ENCODE measurements around the gene ALPL. TPM values are rescaled to one million over a fixed set of nuclear protein-coding genes. Genes with fewer than 3 reads are reported as not detected.

ALPL gene
- polyA plus RNA-seq, 2 of the 4 experiments (the other 2 are of a cell fraction) = 0.06 to 0.31 TPM

DNA sequence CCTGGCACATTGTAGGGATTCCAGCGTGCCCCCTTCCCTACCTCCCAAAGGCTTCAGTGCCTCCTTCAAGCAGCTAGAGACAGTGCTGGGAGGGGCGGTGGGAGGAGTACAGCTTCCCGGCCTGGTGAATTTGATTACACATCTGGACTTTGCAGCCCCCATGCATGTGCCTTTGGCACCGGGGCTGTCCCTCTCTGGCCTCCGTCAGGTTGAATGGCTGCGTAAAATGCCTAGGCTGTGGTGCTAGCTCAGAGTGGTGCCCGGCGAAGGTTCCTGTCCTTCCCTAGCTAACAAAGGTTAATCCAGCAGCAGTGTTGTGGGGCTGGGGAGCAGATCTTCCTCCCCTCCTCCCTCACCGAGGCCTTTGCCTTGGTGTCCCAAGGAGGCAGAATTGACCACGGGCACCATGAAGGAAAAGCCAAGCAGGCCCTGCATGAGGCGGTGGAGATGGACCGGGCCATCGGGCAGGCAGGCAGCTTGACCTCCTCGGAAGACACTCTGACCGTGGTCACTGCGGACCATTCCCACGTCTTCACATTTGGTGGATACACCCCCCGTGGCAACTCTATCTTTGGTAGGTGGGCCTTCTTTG is 66.2 kb downstream of the ALPL start:
- no peak for ATAC-seq
- TF ChIP-seq MYC (IDR thresholded peaks at IDR 0.05; ENCODE audit: borderline replicate concordance, low read length) = no peak
- TF ChIP-seq GATA3 (IDR thresholded peaks at IDR 0.05; ENCODE audit: borderline replicate concordance) = no peak
- no peak for TF ChIP-seq HOXB5 (CRISPR knock-in tag; IDR thresholded peaks at IDR 0.05)
- TF ChIP-seq, protein P1, sequence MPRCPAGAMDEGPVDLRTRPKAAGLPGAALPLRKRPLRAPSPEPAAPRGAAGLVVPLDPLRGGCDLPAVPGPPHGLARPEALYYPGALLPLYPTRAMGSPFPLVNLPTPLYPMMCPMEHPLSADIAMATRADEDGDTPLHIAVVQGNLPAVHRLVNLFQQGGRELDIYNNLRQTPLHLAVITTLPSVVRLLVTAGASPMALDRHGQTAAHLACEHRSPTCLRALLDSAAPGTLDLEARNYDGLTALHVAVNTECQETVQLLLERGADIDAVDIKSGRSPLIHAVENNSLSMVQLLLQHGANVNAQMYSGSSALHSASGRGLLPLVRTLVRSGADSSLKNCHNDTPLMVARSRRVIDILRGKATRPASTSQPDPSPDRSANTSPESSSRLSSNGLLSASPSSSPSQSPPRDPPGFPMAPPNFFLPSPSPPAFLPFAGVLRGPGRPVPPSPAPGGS (IDR thresholded peaks at IDR 0.05) = no peak
- no peak for TF ChIP-seq CHD2 (IDR thresholded peaks at IDR 0.05; ENCODE audit: low read length, partially characterized antibody)
- TF ChIP-seq MAFK (IDR thresholded peaks at IDR 0.05; ENCODE audit: partially characterized antibody) = no peak
- TF ChIP-seq POLR2A (IDR thresholded peaks at IDR 0.05; ENCODE audit: low read length) = no peak
- TF ChIP-seq FOSL2 (IDR thresholded peaks at IDR 0.05) = no peak
- no peak for TF ChIP-seq FOSL2 (CRISPR knock-in tag; IDR thresholded peaks at IDR 0.05)
- no peak for TF ChIP-seq POLR2AphosphoS2 (conservative IDR thresholded peaks at IDR 0.05; ENCODE audit: low read length)
- peaks cover 11% of the 10 kb centered on the region for H3K4me1 ChIP-seq
- no peak for DNase-seq (ENCODE audit: low read depth in 1 of 2, low spot score in 1 of 2)
- POLR2A ChIA-PET = no interaction called here
- no peak overlapping the region for H3K4me3 ChIP-seq
- WGBS (ENCODE audit: missing lambda C conversion rate) = 88% methylated on average over 13 of the region's 18 CpGs
- H3K4me2 ChIP-seq = no peak overlapping the region
- no peak overlapping the region for H3K27ac ChIP-seq
- H3K9me3 ChIP-seq = no peaks in the 10 kb centered on the region
- no peak for FAIRE-seq
- CTCF ChIA-PET = interaction anchor here (0.9 to 3.6 kb wide), 6 partner anchors 21 to 207 kb away, joined by 3 to 17 read pairs (median 7); no protein-coding TSS in a partner anchor

DNA sequence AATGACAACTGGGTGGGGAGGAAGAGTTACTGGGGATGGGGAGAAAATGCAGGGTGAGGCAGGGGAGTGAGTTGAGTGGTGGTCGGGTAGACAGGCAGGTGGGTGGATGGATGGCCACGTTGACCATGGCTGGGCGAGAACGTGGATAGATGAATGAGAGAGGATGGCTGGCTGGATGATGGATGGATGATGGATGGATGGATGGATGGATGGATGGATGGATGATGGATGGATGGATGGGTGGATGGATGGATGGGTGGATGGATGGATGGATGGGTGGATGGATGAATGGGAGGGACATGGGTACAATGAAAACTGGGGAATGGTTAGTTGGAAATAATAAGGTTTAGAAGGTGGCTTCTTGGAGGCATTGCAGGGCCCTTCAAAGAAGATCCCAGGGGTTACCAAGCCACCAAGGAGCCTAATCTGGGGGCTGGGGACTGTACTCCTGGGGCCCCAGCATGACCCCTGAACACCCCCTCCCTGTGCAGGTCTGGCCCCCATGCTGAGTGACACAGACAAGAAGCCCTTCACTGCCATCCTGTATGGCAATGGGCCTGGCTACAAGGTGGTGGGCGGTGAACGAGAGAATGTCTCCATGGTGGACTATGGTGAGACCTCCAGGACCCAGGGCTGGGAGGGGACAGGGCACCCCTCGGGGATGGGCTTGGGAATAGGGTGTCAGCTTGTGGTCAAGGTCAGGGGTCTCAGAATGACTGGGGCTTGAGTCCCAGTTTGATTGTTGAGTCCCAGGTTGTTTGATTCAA is 67.0 kb downstream of the ALPL start:
- Histone ChIP-seq H3K4me1 (peaks cover 13% of the 10 kb centered on the region), H3K27ac (no peak overlapping the region), H3K4me3 (no peak overlapping the region), H3K9me3 (no peaks in the 10 kb centered on the region), H3K4me2 (no peak overlapping the region)
- DNase-seq (ENCODE audit: low read depth in 1 of 2, low spot score in 1 of 2) = no peak
- TF ChIP-seq ZC3H11A (IDR thresholded peaks at IDR 0.05) (no peak), CHD4 (IDR thresholded peaks at IDR 0.05; ENCODE audit: borderline replicate concordance) (no peak), TP53 (CRISPR knock-in tag; IDR thresholded peaks at IDR 0.05) (no peak), KDM1A (IDR thresholded peaks at IDR 0.05; ENCODE audit: low read depth) (no peak), RARB (CRISPR knock-in tag; IDR thresholded peaks at IDR 0.05) (no peak), KDM5A (IDR thresholded peaks at IDR 0.05) (no peak), TFCP2L1 (CRISPR knock-in tag; IDR thresholded peaks at IDR 0.05) (no peak), JUN (IDR thresholded peaks at IDR 0.05) (no peak), ESRRA (IDR thresholded peaks at IDR 0.05; ENCODE audit: borderline replicate concordance, low read length) (no peak), GATA3 (IDR thresholded peaks at IDR 0.05; ENCODE audit: borderline replicate concordance) (no peak), PHF8 (IDR thresholded peaks at IDR 0.05; ENCODE audit: borderline replicate concordance, low read depth) (no peak), ZSCAN20 (CRISPR knock-in tag; IDR thresholded peaks at IDR 0.05) (no peak), NR3C1 (IDR thresholded peaks at IDR 0.05) (no peak)
- TF ChIP-seq, protein P2, sequence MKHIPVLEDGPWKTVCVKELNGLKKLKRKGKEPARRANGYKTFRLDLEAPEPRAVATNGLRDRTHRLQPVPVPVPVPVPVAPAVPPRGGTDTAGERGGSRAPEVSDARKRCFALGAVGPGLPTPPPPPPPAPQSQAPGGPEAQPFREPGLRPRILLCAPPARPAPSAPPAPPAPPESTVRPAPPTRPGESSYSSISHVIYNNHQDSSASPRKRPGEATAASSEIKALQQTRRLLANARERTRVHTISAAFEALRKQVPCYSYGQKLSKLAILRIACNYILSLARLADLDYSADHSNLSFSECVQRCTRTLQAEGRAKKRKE (CRISPR knock-in tag; IDR thresholded peaks at IDR 0.05; ENCODE audit: low read depth) = no peak
- TF ChIP-seq, protein P3, sequence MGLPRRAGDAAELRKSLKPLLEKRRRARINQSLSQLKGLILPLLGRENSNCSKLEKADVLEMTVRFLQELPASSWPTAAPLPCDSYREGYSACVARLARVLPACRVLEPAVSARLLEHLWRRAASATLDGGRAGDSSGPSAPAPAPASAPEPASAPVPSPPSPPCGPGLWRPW (IDR thresholded peaks at IDR 0.05) = no peak
- TF ChIP-seq, protein P4, sequence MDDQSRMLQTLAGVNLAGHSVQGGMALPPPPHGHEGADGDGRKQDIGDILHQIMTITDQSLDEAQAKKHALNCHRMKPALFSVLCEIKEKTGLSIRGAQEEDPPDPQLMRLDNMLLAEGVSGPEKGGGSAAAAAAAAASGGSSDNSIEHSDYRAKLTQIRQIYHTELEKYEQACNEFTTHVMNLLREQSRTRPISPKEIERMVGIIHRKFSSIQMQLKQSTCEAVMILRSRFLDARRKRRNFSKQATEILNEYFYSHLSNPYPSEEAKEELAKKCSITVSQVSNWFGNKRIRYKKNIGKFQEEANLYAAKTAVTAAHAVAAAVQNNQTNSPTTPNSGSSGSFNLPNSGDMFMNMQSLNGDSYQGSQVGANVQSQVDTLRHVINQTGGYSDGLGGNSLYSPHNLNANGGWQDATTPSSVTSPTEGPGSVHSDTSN (IDR thresholded peaks at IDR 0.05) = no peak
- no peak for ATAC-seq
- CTCF ChIA-PET = no interaction called here
- POLR2A ChIA-PET = no interaction called here
- no peak for FAIRE-seq
- 73% methylated on average over 5 of the region's 7 CpGs for WGBS (ENCODE audit: missing lambda C conversion rate)

All from A549 (cell line).